ENCODE measurements around the gene DCAF6.

DCAF6 gene

GRCh38 chr1:168097921-168098528, 161.5 kb downstream of the DCAF6 start:
- no peak for TF ChIP-seq CTCF (conservative IDR thresholded peaks at IDR 0.05)

GRCh38 chr1:168098534-168099320, 162.2 kb downstream of the DCAF6 start:
- TF ChIP-seq CTCF (conservative IDR thresholded peaks at IDR 0.05), result no peak
- no peak overlapping the region for H3K27ac ChIP-seq

More at GRCh38 chr1:168097921-168098528, 161.5 kb downstream of the DCAF6 start:
- H3K27ac ChIP-seq, result no peak overlapping the region

GRCh38 chr1:168099337-168099801, 162.9 kb downstream of the DCAF6 start:
- no peak for TF ChIP-seq CTCF (conservative IDR thresholded peaks at IDR 0.05)
- no peak overlapping the region for H3K27ac ChIP-seq

GRCh38 chr1:168100315-168101002, 164.0 kb downstream of the DCAF6 start:
- no peak overlapping the region for H3K27ac ChIP-seq
- TF ChIP-seq CTCF (conservative IDR thresholded peaks at IDR 0.05), result no peak

- no peak for TF ChIP-seq CTCF (conservative IDR thresholded peaks at IDR 0.05)
- H3K27ac ChIP-seq, result no peak overlapping the region
Observed at GRCh38 chr1:168101336-168101735, 164.9 kb downstream of the DCAF6 start.

- no peak overlapping the region for H3K27ac ChIP-seq
- TF ChIP-seq CTCF (conservative IDR thresholded peaks at IDR 0.05), result no peak
Observed at GRCh38 chr1:168102487-168102886, 166.0 kb downstream of the DCAF6 start.

GRCh38 chr1:168104535-168104934, 168.1 kb downstream of the DCAF6 start:
- no peak for TF ChIP-seq CTCF (conservative IDR thresholded peaks at IDR 0.05)
- no peak overlapping the region for H3K27ac ChIP-seq

Data from VCaP (cell line).